ENCODE measurements around the gene GBX2.

GBX2 gene

GRCh38 chr2:236180831-236181453, 12.8 kb upstream of the GBX2 start:
- DNase-seq (ENCODE audit: low spot score), result peak; percentile 80

GRCh38 chr2:236180076-236180816, 12.1 kb upstream of the GBX2 start:
- DNase-seq (ENCODE audit: low spot score), result peak; percentile 61

GRCh38 chr2:236179236-236180075, 11.3 kb upstream of the GBX2 start:
- peak; percentile 23 for DNase-seq (ENCODE audit: low spot score)

GRCh38 chr2:236178890-236179235, 10.7 kb upstream of the GBX2 start:
- peak; percentile 35 for DNase-seq (ENCODE audit: low spot score)

- peak; percentile 88 for DNase-seq (ENCODE audit: low spot score)
Observed at GRCh38 chr2:236177967-236178889, 10.0 kb upstream of the GBX2 start.

- DNase-seq (ENCODE audit: low spot score), result peak; percentile 75
Observed at GRCh38 chr2:236177604-236177966, 9.4 kb upstream of the GBX2 start.

GRCh38 chr2:236176951-236177350, 8.8 kb upstream of the GBX2 start:
- DNase-seq (ENCODE audit: low spot score), result no peak

GRCh38 chr2:236176417-236176816, 8.2 kb upstream of the GBX2 start:
- DNase-seq (ENCODE audit: low spot score), result peak; percentile 58

GRCh38 chr2:236175548-236176150, 7.5 kb upstream of the GBX2 start:
- DNase-seq (ENCODE audit: low spot score), result peak; percentile 18

- DNase-seq (ENCODE audit: low spot score), result no peak
Observed at GRCh38 chr2:236173729-236174607, 5.8 kb upstream of the GBX2 start.

GRCh38 chr2:236173036-236173728, 5.0 kb upstream of the GBX2 start:
- peak; percentile 30 for DNase-seq (ENCODE audit: low spot score)

GRCh38 chr2:236172255-236173035, 4.3 kb upstream of the GBX2 start:
- DNase-seq (ENCODE audit: low spot score), result no peak

GRCh38 chr2:236171680-236172254, 3.6 kb upstream of the GBX2 start:
- DNase-seq (ENCODE audit: low spot score), result peak; percentile 30

GRCh38 chr2:236171181-236171679, 3.0 kb upstream of the GBX2 start:
- peak; percentile 9 for DNase-seq (ENCODE audit: low spot score)

GRCh38 chr2:236170590-236171165, 2.5 kb upstream of the GBX2 start:
- DNase-seq (ENCODE audit: low spot score), result no peak

- DNase-seq (ENCODE audit: low spot score), result peak; percentile 25
Observed at GRCh38 chr2:236169741-236170589, 1.8 kb upstream of the GBX2 start.

- DNase-seq (ENCODE audit: low spot score), result peak; percentile 18
Observed at GRCh38 chr2:236169151-236169721, 1.1 kb upstream of the GBX2 start.
